A549 (cell line): ENCODE data around the gene RNF186. TPM values are rescaled to one million over a fixed set of nuclear protein-coding genes. Genes with fewer than 3 reads are reported as not detected.

ENCODE experiments used
- ATAC-seq, 2 experiments: fragments of 200-7000 bp in 1 of 2; fragments of >200 bp in 1 of 2; cut with Nextera tagmentation in 1 of 2; cut with Tn5 transposase in 1 of 2; 3 replicates each; pipeline versions ENCODE4 v1.8.0 to v1.9.1; 2018 to 2020; ENCODE audit warnings: mild to moderate bottlenecking in 1 of 2, moderate library complexity in 1 of 2
- CTCF ChIA-PET: fragments of 300-600 bp; sonication (Branson Sonifier 250); formaldehyde crosslinking; extraction: SDS; loops from one replicate; lab custom pipeline; 2021; ENCODE audit warnings: antibody characterized with exemption, inconsistent platforms; lab: Yijun Ruan, JAX
- POLR2A ChIA-PET: fragments of 350-600 bp; formaldehyde crosslinking; extraction: SDS; loops from one replicate; lab custom pipeline; 2021; ENCODE audit warnings: antibody characterized with exemption, inconsistent platforms; lab: Yijun Ruan, JAX
- DNase-seq, 2 experiments: peaks; one replicate each; pipeline versions ENCODE4 v3.0.0 to v3.0.0-alpha.2; 2011 to 2016; ENCODE audit warnings: low read depth in 1 of 2, low spot score in 1 of 2
- FAIRE-seq: peaks from 2 replicates; lab custom pipeline; 2011; peaks lifted over from hg19 to GRCh38; lab: Jason Lieb, UNC
- H3K27ac ChIP-seq, 2 experiments: fragments of >200 bp; sonication (Bioruptor Twin); formaldehyde crosslinking; 3 replicates each; pipeline ENCODE4 v1.5.1; 2016 to 2017
- H3K4me1 ChIP-seq: fragments of >200 bp; sonication (Bioruptor Twin); formaldehyde crosslinking; 3 replicates; pipeline ENCODE4 v1.6.1; 2016
- H3K4me2 ChIP-seq: fragments of >200 bp; sonication (Bioruptor Twin); formaldehyde crosslinking; 3 replicates; pipeline ENCODE4 v1.6.1; 2016
- H3K4me3 ChIP-seq: fragments of >200 bp; sonication (Bioruptor Twin); formaldehyde crosslinking; 3 replicates; pipeline ENCODE4 v1.5.1; 2016
- H3K9me3 ChIP-seq: fragments of >200 bp; sonication (Bioruptor Twin); formaldehyde crosslinking; 3 replicates; pipeline ENCODE4 v1.6.1; 2016
- ATOH8 ChIP-seq: fragments of 250-450 bp; sonication (Bioruptor Pico); IDR thresholded peaks from 2 replicates; pipeline ENCODE4 v1.5.0; 2020; ENCODE audit warnings: low read depth, mild to moderate bottlenecking, moderate library complexity
- BCL3 ChIP-seq: fragments of >200 bp; sonication (Bioruptor Twin); formaldehyde crosslinking; IDR thresholded peaks from 3 replicates; pipeline ENCODE4 v1.6.1; 2016
- CBX2 ChIP-seq: fragments of 200-600 bp; sonication (generic); IDR thresholded peaks from 2 replicates; pipeline ENCODE4 v1.6.1; 2016; ENCODE audit warnings: low read depth, mild to moderate bottlenecking, borderline replicate concordance
- CHD4 ChIP-seq: fragments of 200-600 bp; sonication (generic); IDR thresholded peaks from 2 replicates; pipeline ENCODE4 v1.6.1; 2016; ENCODE audit warnings: antibody characterized with exemption, mild to moderate bottlenecking, borderline replicate concordance
- EHF ChIP-seq: fragments of 250-450 bp; sonication (Bioruptor Pico); IDR thresholded peaks from 2 replicates; pipeline ENCODE4 v1.5.0; 2020; ENCODE audit warnings: mild to moderate bottlenecking
- EHMT2 ChIP-seq: fragments of 200-600 bp; sonication (generic); IDR thresholded peaks from 2 replicates; pipeline ENCODE4 v1.6.1; 2016; ENCODE audit warnings: antibody characterized with exemption, low read depth, mild to moderate bottlenecking, moderate library complexity
- ESRRA ChIP-seq: fragments of 150-350 bp; IDR thresholded peaks from 2 replicates; pipeline ENCODE4 v1.6.1; 2014; ENCODE audit warnings: mild to moderate bottlenecking, low read length, borderline replicate concordance
- FOSL2 ChIP-seq, 2 experiments: fragments of 450-650 bp in 1 of 2; fragments of >200 bp in 1 of 2; sonication (Bioruptor Twin) in 1 of 2; formaldehyde crosslinking; IDR thresholded peaks; 2 replicates each; pipeline versions ENCODE4 v1.5.0 to v1.6.1; 2016 to 2020; ENCODE audit warnings: mild to moderate bottlenecking in 1 of 2, moderate library complexity in 1 of 2
- GATA3 ChIP-seq: IDR thresholded peaks from 2 replicates; pipeline ENCODE4 v1.6.1; 2012; ENCODE audit warnings: borderline replicate concordance
- HEYL ChIP-seq: fragments of 250-450 bp; sonication (Bioruptor Pico); IDR thresholded peaks from 2 replicates; pipeline ENCODE4 v1.8.0; 2021; ENCODE audit warnings: mild to moderate bottlenecking, moderate library complexity
- HOXA7 ChIP-seq: fragments of 250-450 bp; sonication (Bioruptor Pico); IDR thresholded peaks from 2 replicates; pipeline ENCODE4 v1.5.0; 2020; ENCODE audit warnings: mild to moderate bottlenecking, moderate library complexity
- HOXB13 ChIP-seq: fragments of 250-450 bp; sonication (Bioruptor Pico); IDR thresholded peaks from 2 replicates; pipeline ENCODE4 v1.5.0; 2020; ENCODE audit warnings: low read depth, mild to moderate bottlenecking, moderate library complexity
- HOXB5 ChIP-seq: fragments of 250-450 bp; sonication (Bioruptor Pico); IDR thresholded peaks from 2 replicates; pipeline ENCODE4 v1.5.0; 2020; ENCODE audit warnings: mild to moderate bottlenecking, moderate library complexity
- JUN ChIP-seq, 2 experiments: fragments of >200 bp; sonication (Bioruptor Twin); formaldehyde crosslinking; IDR thresholded peaks; 2 replicates in 1 of 2; 3 replicates in 1 of 2; pipeline ENCODE4 v1.6.1; 2016 to 2017
- KDM5A ChIP-seq: fragments of 200-600 bp; sonication (generic); IDR thresholded peaks from 2 replicates; pipeline ENCODE4 v1.6.1; 2016; ENCODE audit warnings: antibody characterized with exemption, mild to moderate bottlenecking
- MAX ChIP-seq: IDR thresholded peaks from 2 replicates; pipeline ENCODE4 v1.6.1; 2012
- RAD21 ChIP-seq, 2 experiments: fragments of >200 bp in 1 of 2; sonication (Bioruptor Twin) in 1 of 2; formaldehyde crosslinking in 1 of 2; IDR thresholded peaks in 1 of 2; conservative IDR thresholded peaks in 1 of 2; 2 replicates in 1 of 2; 3 replicates in 1 of 2; pipeline ENCODE4 v1.6.1; 2012 to 2018; ENCODE audit warnings: inconsistent platforms in 1 of 2
- RFX5 ChIP-seq: fragments of 450-650 bp; IDR thresholded peaks from 2 replicates; pipeline ENCODE4 v1.7.1; 2014; ENCODE audit warnings: antibody characterized with exemption, mild to moderate bottlenecking, moderate library complexity
- RNF2 ChIP-seq: fragments of 200-600 bp; sonication (generic); IDR thresholded peaks from 2 replicates; pipeline ENCODE4 v1.6.1; 2016; ENCODE audit warnings: low read depth, mild to moderate bottlenecking, antibody characterized with exemption, moderate library complexity, borderline replicate concordance
- SMC3 ChIP-seq: fragments of >200 bp; sonication (Bioruptor Twin); formaldehyde crosslinking; IDR thresholded peaks from 3 replicates; pipeline ENCODE4 v1.6.1; 2018; ENCODE audit warnings: inconsistent platforms
- USF2 ChIP-seq: fragments of 450-650 bp; IDR thresholded peaks from 2 replicates; pipeline ENCODE4 v1.6.1; 2014; ENCODE audit warnings: antibody characterized with exemption
- ZFP36 ChIP-seq: fragments of 450-650 bp; IDR thresholded peaks from 2 replicates; pipeline ENCODE4 v1.6.1; 2014; ENCODE audit warnings: borderline replicate concordance; ENCODE audit not compliant: partially characterized antibody
- WGBS: methylation state at CpG from one replicate; pipeline ENCODE4 v1.1.6; 2017; ENCODE audit errors: missing lambda C conversion rate; 5-methylcytosine and 5-hydroxymethylcytosine counted together
- polyA plus RNA-seq, 4 experiments: library from polyadenylated mRNA; depleted of rRNA in 3 of 4; stranded (reverse); fragments of >200 nt; fragmentation: RNase III in 1 of 4; extraction: RNeasy Plus Mini Kit Qiagen cat#74134 plus additional on column Dnase treatment in 1 of 4; gene quantifications; 2 replicates in 3 of 4; 3 replicates in 1 of 4; pipeline ENCODE4 v1.2.3, GENCODE V29; 2011 to 2017
- TF ChIP-seq, protein P1 (sequence below): fragments of 200-600 bp; sonication (generic); IDR thresholded peaks from 2 replicates; pipeline ENCODE4 v1.6.1; 2016; ENCODE audit warnings: antibody characterized with exemption, mild to moderate bottlenecking, moderate library complexity

The RNF186 gene
- polyA plus RNA-seq, 2 of the 4 experiments (the other 2 are of a cell fraction): not detected

DNA sequence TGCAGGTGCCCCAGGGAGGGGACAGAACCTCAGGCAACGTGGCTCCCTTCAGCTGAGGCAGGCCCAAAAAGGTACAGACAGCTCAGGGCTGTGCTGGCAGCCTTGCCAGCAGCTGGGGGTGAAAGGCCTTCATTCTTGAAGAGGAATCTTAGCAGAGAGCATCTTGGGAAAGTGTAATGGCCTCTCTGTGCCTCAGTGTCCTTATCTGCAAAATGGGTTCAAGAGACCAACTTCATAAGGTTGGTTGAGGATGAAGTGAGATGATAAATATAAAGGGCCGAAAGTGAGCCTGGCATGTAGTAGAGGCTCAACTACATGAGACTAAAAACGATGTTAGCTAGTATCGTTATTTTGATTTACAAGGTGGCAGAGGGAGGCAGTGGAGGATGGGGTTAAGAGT lies 41.6 kb downstream of the RNF186 start (continued):
- TF ChIP-seq EHF (CRISPR knock-in tag): no peak
- TF ChIP-seq MAX: no peak
- no peak for TF ChIP-seq FOSL2 (IDR thresholded peaks at IDR 0.05)
- TF ChIP-seq FOSL2 (CRISPR knock-in tag; IDR thresholded peaks at IDR 0.05): no peak
- TF ChIP-seq HOXB13 (CRISPR knock-in tag): no peak

GRCh38 chr1:19772053-19772452 lies 43.0 kb downstream of the RNF186 start:
- no peak for FAIRE-seq
- 76% methylated on average over 9 of the region's 9 CpGs for WGBS
- CTCF ChIA-PET: interaction anchor here (1.2 to 3.0 kb wide), 3 partner anchors 11 to 110 kb away, joined by 3 to 16 read pairs (median 3); no protein-coding TSS in a partner anchor

DNA sequence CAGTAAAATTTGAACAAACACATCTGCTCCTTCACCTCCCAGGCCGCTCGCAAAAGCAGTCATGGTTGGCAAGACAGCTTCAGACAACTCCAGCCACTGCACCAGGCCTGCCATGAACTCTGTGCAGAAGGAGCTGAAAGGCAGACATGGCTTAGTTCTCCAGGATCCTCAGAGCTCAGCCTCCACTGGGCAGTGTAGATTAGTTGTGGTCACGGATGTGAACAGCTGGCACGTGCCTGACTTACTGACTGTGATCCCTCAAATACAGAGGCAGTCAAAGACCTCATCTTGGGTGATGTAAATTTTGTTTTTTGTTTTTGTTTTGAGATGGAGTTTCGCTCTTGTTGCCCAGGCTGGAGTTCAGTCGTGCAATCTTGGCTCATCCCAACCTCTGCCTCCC lies 43.7 kb downstream of the RNF186 start:
- 95% methylated on average over 6 of the region's 6 CpGs for WGBS
- Histone ChIP-seq H3K4me3 (no peak overlapping the region), H3K27ac (no peak overlapping the region), H3K9me3 (no peaks in the 10 kb centered on the region), H3K4me2 (no peak overlapping the region), H3K4me1 (peaks cover under 1% of the 10 kb centered on the region; the same call in 2 of the 3 replicates)
- DNase-seq (no peak), ATAC-seq (no peak), FAIRE-seq (no peak)
- POLR2A ChIA-PET: no interaction called here
- TF ChIP-seq USF2: no peak
- TF ChIP-seq MAX: no peak
- TF ChIP-seq CBX2: no peak
- TF ChIP-seq ESRRA: no peak
- no peak for TF ChIP-seq ATOH8
- TF ChIP-seq JUN (IDR thresholded peaks at IDR 0.05): no peak
- no peak for TF ChIP-seq EHMT2
- TF ChIP-seq CHD4: no peak
- TF ChIP-seq RNF2: no peak
- no peak for TF ChIP-seq HEYL
- TF ChIP-seq, protein P1, sequence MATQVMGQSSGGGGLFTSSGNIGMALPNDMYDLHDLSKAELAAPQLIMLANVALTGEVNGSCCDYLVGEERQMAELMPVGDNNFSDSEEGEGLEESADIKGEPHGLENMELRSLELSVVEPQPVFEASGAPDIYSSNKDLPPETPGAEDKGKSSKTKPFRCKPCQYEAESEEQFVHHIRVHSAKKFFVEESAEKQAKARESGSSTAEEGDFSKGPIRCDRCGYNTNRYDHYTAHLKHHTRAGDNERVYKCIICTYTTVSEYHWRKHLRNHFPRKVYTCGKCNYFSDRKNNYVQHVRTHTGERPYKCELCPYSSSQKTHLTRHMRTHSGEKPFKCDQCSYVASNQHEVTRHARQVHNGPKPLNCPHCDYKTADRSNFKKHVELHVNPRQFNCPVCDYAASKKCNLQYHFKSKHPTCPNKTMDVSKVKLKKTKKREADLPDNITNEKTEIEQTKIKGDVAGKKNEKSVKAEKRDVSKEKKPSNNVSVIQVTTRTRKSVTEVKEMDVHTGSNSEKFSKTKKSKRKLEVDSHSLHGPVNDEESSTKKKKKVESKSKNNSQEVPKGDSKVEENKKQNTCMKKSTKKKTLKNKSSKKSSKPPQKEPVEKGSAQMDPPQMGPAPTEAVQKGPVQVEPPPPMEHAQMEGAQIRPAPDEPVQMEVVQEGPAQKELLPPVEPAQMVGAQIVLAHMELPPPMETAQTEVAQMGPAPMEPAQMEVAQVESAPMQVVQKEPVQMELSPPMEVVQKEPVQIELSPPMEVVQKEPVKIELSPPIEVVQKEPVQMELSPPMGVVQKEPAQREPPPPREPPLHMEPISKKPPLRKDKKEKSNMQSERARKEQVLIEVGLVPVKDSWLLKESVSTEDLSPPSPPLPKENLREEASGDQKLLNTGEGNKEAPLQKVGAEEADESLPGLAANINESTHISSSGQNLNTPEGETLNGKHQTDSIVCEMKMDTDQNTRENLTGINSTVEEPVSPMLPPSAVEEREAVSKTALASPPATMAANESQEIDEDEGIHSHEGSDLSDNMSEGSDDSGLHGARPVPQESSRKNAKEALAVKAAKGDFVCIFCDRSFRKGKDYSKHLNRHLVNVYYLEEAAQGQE: no peak
- TF ChIP-seq GATA3: no peak
- no peak for TF ChIP-seq EHF (CRISPR knock-in tag)
- TF ChIP-seq FOSL2 (IDR thresholded peaks at IDR 0.05): no peak
- no peak for TF ChIP-seq FOSL2 (CRISPR knock-in tag; IDR thresholded peaks at IDR 0.05)
- CTCF ChIA-PET: interaction anchor here (0.9 to 1.4 kb wide), 3 partner anchors 10 to 55 kb away, joined by 3 read pairs; no protein-coding TSS in a partner anchor

More at GRCh38 chr1:19772053-19772452, 43.0 kb downstream of the RNF186 start:
- POLR2A ChIA-PET: no interaction called here
- H3K4me2 ChIP-seq: no peak overlapping the region
- no peak overlapping the region for H3K27ac ChIP-seq
- ATAC-seq (peak; percentile 28 to 33; a peak in 2 of 6 replicates), DNase-seq (no peak)
- H3K9me3 ChIP-seq: no peaks in the 10 kb centered on the region
- no peak overlapping the region for H3K4me3 ChIP-seq
- no peaks in the 10 kb centered on the region for H3K4me1 ChIP-seq
- no peak for TF ChIP-seq KDM5A
- no peak for TF ChIP-seq BCL3
- no peak for TF ChIP-seq SMC3
- TF ChIP-seq JUN (IDR thresholded peaks at IDR 0.05): no peak
- TF ChIP-seq HOXA7 (CRISPR knock-in tag): no peak
- TF ChIP-seq ZFP36: no peak
- no peak for TF ChIP-seq RAD21 (conservative IDR thresholded peaks at IDR 0.05 in 1 of 2, IDR thresholded peaks at IDR 0.05 in 1 of 2)
- TF ChIP-seq HOXB5 (CRISPR knock-in tag): no peak
- TF ChIP-seq USF2: no peak
- no peak for TF ChIP-seq ESRRA
- TF ChIP-seq RNF2: no peak
- no peak for TF ChIP-seq RFX5
- TF ChIP-seq, all 56 proteins: peak for 0
